ENCODE data around the gene IL10.

Gene IL10

DNA sequence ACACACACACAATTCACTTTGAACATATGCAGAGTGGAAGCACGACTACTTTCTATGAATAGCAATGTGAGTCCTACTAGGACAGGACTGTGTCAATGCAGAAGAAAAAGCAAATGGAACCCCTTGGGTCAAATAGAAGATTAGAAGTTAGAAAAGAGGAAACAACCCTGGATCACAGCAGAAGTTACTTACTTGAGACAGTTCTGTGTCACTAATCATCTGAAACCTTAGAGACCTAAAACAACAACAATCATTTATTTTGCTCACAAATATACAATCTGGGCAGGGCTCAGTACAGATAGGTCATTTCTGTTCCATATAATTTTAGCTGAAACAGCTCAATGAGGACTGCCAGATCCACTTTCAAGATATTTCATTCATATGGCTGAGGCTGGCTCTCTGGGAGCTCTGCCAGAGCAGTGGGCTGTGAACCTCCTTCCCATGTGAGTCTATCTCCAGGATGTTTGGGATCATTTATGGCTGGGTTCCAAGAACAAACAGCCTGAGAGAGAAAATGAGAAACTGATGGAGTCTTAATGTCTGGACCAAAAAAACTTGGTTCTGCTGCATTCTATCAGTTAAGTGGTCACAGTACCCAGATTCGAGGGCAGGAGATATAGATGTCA, 42.5 kb upstream of the IL10 start:
- TF ChIP-seq MZF1 (tag by site-specific recombination; IDR thresholded peaks at IDR 0.05; ENCODE audit: borderline replicate concordance) (no peak), FEZF1 (tag by site-specific recombination; IDR thresholded peaks at IDR 0.05) (no peak)
- no peak overlapping the region for H3K4me3 ChIP-seq (ENCODE audit: low read depth, low read length)
- H3K9me3 ChIP-seq (ENCODE audit: control insufficient read depth, insufficient read depth, low read depth, low read length) = no peaks in the 10 kb centered on the region
- ChIA-PET POLR2A (no interaction called here), CTCF (interaction anchor here (0.7 to 2.6 kb wide), 2 partner anchors 97 to 269 kb away, joined by 3 to 10 read pairs; no protein-coding TSS in a partner anchor)
- no peaks in the 10 kb centered on the region for H3K4me1 ChIP-seq (ENCODE audit: control insufficient read depth, insufficient read depth, low read length)
- H3K27ac ChIP-seq (ENCODE audit: extremely low read depth, low read depth, low read length) = no peak overlapping the region
- H3K36me3 ChIP-seq (ENCODE audit: control insufficient read depth in 2 of 2, insufficient read depth in 1 of 2, low read length in 2 of 2) = no peaks in the 10 kb centered on the region

DNA sequence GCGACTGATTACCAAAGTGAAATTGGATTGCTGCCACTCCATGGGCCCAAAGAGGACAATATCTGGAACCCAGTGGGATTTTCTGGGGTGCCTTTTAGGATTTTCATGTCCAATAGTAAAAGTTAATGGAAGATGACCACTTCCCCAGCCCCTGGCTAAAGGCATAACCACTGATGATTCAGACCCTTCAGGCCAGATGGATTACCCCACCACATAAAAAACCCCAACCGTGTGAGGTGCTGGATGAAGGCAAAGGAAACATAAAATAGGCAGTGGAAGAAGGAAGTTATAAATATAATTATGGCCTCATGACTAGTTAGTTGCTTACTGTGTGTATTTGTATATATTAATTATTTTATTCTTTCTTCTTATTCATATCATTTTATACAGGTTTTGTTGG, 40.2 kb upstream of the IL10 start:
- H3K4me3 ChIP-seq (ENCODE audit: low read depth, low read length) = no peak overlapping the region
- no peaks in the 10 kb centered on the region for H3K36me3 ChIP-seq (ENCODE audit: control insufficient read depth in 2 of 2, insufficient read depth in 1 of 2, low read length in 2 of 2)
- H3K27ac ChIP-seq (ENCODE audit: extremely low read depth, low read depth, low read length) = no peak overlapping the region
- CTCF ChIA-PET = no interaction called here
- POLR2A ChIA-PET = no interaction called here
- no peaks in the 10 kb centered on the region for H3K4me1 ChIP-seq (ENCODE audit: control insufficient read depth, insufficient read depth, low read length)
- no peaks in the 10 kb centered on the region for H3K9me3 ChIP-seq (ENCODE audit: control insufficient read depth, insufficient read depth, low read depth, low read length)
- TF ChIP-seq ZBTB7A (tag by site-specific recombination; IDR thresholded peaks at IDR 0.05; ENCODE audit: low read depth) (no peak), WT1 (tag by site-specific recombination; IDR thresholded peaks at IDR 0.05) (no peak), ZEB2 (tag by site-specific recombination; IDR thresholded peaks at IDR 0.05) (no peak), ZBTB17 (tag by site-specific recombination; IDR thresholded peaks at IDR 0.05) (no peak), ZNF140 (tag by site-specific recombination; IDR thresholded peaks at IDR 0.05) (no peak), ZNF292 (tag by site-specific recombination; IDR thresholded peaks at IDR 0.05; ENCODE audit: borderline replicate concordance, low read depth) (no peak), ZNF629 (tag by site-specific recombination; IDR thresholded peaks at IDR 0.05) (no peak), ZNF10 (tag by site-specific recombination; IDR thresholded peaks at IDR 0.05) (no peak), ZNF274 (IDR thresholded peaks at IDR 0.05; ENCODE audit: low read length) (no peak), ZNF274 (tag by site-specific recombination; IDR thresholded peaks at IDR 0.05; ENCODE audit: borderline replicate concordance) (no peak), ZNF350 (tag by site-specific recombination; IDR thresholded peaks at IDR 0.05) (no peak), ZNF426 (tag by site-specific recombination; IDR thresholded peaks at IDR 0.05) (no peak), ZNF366 (tag by site-specific recombination; conservative IDR thresholded peaks at IDR 0.05) (no peak), KLF7 (tag by site-specific recombination; IDR thresholded peaks at IDR 0.05; ENCODE audit: borderline replicate concordance) (no peak), ZNF416 (tag by site-specific recombination; IDR thresholded peaks at IDR 0.05) (no peak)
- TF ChIP-seq, protein P1, sequence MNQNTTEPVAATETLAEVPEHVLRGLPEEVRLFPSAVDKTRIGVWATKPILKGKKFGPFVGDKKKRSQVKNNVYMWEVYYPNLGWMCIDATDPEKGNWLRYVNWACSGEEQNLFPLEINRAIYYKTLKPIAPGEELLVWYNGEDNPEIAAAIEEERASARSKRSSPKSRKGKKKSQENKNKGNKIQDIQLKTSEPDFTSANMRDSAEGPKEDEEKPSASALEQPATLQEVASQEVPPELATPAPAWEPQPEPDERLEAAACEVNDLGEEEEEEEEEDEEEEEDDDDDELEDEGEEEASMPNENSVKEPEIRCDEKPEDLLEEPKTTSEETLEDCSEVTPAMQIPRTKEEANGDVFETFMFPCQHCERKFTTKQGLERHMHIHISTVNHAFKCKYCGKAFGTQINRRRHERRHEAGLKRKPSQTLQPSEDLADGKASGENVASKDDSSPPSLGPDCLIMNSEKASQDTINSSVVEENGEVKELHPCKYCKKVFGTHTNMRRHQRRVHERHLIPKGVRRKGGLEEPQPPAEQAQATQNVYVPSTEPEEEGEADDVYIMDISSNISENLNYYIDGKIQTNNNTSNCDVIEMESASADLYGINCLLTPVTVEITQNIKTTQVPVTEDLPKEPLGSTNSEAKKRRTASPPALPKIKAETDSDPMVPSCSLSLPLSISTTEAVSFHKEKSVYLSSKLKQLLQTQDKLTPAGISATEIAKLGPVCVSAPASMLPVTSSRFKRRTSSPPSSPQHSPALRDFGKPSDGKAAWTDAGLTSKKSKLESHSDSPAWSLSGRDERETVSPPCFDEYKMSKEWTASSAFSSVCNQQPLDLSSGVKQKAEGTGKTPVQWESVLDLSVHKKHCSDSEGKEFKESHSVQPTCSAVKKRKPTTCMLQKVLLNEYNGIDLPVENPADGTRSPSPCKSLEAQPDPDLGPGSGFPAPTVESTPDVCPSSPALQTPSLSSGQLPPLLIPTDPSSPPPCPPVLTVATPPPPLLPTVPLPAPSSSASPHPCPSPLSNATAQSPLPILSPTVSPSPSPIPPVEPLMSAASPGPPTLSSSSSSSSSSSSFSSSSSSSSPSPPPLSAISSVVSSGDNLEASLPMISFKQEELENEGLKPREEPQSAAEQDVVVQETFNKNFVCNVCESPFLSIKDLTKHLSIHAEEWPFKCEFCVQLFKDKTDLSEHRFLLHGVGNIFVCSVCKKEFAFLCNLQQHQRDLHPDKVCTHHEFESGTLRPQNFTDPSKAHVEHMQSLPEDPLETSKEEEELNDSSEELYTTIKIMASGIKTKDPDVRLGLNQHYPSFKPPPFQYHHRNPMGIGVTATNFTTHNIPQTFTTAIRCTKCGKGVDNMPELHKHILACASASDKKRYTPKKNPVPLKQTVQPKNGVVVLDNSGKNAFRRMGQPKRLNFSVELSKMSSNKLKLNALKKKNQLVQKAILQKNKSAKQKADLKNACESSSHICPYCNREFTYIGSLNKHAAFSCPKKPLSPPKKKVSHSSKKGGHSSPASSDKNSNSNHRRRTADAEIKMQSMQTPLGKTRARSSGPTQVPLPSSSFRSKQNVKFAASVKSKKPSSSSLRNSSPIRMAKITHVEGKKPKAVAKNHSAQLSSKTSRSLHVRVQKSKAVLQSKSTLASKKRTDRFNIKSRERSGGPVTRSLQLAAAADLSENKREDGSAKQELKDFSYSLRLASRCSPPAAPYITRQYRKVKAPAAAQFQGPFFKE (tag by site-specific recombination; IDR thresholded peaks at IDR 0.05; ENCODE audit: borderline replicate concordance) = no peak
- TF ChIP-seq, protein P2, sequence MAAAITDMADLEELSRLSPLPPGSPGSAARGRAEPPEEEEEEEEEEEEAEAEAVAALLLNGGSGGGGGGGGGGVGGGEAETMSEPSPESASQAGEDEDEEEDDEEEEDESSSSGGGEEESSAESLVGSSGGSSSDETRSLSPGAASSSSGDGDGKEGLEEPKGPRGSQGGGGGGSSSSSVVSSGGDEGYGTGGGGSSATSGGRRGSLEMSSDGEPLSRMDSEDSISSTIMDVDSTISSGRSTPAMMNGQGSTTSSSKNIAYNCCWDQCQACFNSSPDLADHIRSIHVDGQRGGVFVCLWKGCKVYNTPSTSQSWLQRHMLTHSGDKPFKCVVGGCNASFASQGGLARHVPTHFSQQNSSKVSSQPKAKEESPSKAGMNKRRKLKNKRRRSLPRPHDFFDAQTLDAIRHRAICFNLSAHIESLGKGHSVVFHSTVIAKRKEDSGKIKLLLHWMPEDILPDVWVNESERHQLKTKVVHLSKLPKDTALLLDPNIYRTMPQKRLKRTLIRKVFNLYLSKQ (tag by site-specific recombination; IDR thresholded peaks at IDR 0.05; ENCODE audit: borderline replicate concordance) = no peak
- TF ChIP-seq, protein P3, sequence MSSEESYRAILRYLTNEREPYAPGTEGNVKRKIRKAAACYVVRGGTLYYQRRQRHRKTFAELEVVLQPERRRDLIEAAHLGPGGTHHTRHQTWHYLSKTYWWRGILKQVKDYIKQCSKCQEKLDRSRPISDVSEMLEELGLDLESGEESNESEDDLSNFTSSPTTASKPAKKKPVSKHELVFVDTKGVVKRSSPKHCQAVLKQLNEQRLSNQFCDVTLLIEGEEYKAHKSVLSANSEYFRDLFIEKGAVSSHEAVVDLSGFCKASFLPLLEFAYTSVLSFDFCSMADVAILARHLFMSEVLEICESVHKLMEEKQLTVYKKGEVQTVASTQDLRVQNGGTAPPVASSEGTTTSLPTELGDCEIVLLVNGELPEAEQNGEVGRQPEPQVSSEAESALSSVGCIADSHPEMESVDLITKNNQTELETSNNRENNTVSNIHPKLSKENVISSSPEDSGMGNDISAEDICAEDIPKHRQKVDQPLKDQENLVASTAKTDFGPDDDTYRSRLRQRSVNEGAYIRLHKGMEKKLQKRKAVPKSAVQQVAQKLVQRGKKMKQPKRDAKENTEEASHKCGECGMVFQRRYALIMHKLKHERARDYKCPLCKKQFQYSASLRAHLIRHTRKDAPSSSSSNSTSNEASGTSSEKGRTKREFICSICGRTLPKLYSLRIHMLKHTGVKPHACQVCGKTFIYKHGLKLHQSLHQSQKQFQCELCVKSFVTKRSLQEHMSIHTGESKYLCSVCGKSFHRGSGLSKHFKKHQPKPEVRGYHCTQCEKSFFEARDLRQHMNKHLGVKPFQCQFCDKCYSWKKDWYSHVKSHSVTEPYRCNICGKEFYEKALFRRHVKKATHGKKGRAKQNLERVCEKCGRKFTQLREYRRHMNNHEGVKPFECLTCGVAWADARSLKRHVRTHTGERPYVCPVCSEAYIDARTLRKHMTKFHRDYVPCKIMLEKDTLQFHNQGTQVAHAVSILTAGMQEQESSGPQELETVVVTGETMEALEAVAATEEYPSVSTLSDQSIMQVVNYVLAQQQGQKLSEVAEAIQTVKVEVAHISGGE (tag by site-specific recombination; conservative IDR thresholded peaks at IDR 0.05; ENCODE audit: low read depth) = no peak
- TF ChIP-seq, protein P4, sequence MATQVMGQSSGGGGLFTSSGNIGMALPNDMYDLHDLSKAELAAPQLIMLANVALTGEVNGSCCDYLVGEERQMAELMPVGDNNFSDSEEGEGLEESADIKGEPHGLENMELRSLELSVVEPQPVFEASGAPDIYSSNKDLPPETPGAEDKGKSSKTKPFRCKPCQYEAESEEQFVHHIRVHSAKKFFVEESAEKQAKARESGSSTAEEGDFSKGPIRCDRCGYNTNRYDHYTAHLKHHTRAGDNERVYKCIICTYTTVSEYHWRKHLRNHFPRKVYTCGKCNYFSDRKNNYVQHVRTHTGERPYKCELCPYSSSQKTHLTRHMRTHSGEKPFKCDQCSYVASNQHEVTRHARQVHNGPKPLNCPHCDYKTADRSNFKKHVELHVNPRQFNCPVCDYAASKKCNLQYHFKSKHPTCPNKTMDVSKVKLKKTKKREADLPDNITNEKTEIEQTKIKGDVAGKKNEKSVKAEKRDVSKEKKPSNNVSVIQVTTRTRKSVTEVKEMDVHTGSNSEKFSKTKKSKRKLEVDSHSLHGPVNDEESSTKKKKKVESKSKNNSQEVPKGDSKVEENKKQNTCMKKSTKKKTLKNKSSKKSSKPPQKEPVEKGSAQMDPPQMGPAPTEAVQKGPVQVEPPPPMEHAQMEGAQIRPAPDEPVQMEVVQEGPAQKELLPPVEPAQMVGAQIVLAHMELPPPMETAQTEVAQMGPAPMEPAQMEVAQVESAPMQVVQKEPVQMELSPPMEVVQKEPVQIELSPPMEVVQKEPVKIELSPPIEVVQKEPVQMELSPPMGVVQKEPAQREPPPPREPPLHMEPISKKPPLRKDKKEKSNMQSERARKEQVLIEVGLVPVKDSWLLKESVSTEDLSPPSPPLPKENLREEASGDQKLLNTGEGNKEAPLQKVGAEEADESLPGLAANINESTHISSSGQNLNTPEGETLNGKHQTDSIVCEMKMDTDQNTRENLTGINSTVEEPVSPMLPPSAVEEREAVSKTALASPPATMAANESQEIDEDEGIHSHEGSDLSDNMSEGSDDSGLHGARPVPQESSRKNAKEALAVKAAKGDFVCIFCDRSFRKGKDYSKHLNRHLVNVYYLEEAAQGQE (tag by site-specific recombination; IDR thresholded peaks at IDR 0.05) = no peak
